Left ventricle myocardium inferior (tissue), 1 donor: ENCODE results near the gene ATF7IP. TPM values are rescaled to one million over a fixed set of nuclear protein-coding genes. Genes with fewer than 3 reads are reported as not detected.

Experiments
- DNase-seq: peaks from one replicate; pipeline ENCODE4 v3.0.0-alpha.2; 2020
- H3K27ac ChIP-seq: fragments of 200-600 bp; replicated peaks from 2 replicates; pipeline ENCODE4 v1.8.0; 2021
- H3K27me3 ChIP-seq: fragments of 200-600 bp; 2 replicates; pipeline ENCODE4 v1.8.0; 2021; ENCODE audit warnings: low read depth
- H3K36me3 ChIP-seq: fragments of 200-600 bp; 2 replicates; pipeline ENCODE4 v1.8.0; 2021
- H3K4me1 ChIP-seq: fragments of 200-600 bp; 2 replicates; pipeline ENCODE4 v1.8.0; 2021
- H3K4me3 ChIP-seq: fragments of 200-600 bp; 2 replicates; pipeline ENCODE4 v1.8.0; 2021; ENCODE audit warnings: mild to moderate bottlenecking, moderate library complexity
- H3K9me3 ChIP-seq: fragments of 200-600 bp; replicated peaks from 2 replicates; pipeline ENCODE4 v1.8.0; 2021
- intact Hi-C: fragments of 100-400 bp; cut with micrococcal nuclease; formaldehyde crosslinking; loops from one replicate; pipeline ENCODE4 v1.11.0; 2022
- total RNA-seq: library from RNA; stranded (reverse); fragmentation: NEBNext Ultra II Directional; extraction: Animal tissue kit (Norgen Biotek cat#: 25700); gene quantifications from one replicate; pipeline ENCODE4 v1.2.1, GENCODE V29; 2021
- TF ChIP-seq, protein P1 (sequence below): fragments of 200-600 bp; IDR thresholded peaks from 2 replicates; pipeline ENCODE4 v1.8.0; 2021; ENCODE audit warnings: antibody characterized with exemption, mild to moderate bottlenecking, borderline replicate concordance
- donor health status: DM: no; HTN: yes; CAD: no; lungs with severe emphysema.

ATF7IP gene
- total RNA-seq, 1 donor from 2014 or later, result 64.3 TPM

DNA sequence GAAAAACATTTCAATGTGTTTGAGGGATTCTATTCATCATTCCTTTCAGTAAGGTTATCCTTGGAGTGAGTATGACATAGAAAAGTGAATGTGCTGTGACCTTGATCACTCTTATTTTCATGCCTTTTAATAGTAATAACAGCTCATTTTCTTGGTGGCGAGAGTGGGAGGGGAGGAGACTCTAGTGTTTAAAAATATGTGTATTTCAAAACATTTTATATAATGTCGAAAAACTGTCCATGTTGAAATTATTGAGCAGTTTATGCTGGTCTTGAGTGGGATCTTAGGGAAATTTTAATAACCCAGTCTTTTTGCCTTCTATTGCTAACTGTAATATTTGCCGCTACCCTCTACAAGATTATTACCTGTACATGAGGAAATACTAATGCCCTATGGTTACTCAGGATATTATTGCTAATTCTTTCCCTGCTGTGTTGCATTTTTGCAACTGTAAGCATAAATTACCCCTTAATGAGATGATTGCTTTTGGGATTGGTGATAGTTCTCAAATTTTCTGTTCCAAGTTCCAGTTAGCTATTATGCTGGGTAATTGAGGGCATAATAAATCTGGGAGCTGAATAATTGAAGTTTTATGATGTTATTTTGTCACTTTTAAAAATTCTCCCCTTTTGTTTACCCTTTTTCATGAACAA is 21.9 kb downstream of the ATF7IP start:
- intact Hi-C loops, result no loop called here
- Histone ChIP-seq H3K9me3 (peaks cover 19% of the 10 kb centered on the region), H3K4me3 (peak overlapping the region; percentile 61), H3K36me3 (peaks cover 14% of the 10 kb centered on the region), H3K27me3 (no peaks in the 10 kb centered on the region), H3K27ac (peak overlapping the region; percentile 24), H3K4me1 (peaks cover 67% of the 10 kb centered on the region)
- DNase-seq, result no peak
- TF ChIP-seq, protein P1, sequence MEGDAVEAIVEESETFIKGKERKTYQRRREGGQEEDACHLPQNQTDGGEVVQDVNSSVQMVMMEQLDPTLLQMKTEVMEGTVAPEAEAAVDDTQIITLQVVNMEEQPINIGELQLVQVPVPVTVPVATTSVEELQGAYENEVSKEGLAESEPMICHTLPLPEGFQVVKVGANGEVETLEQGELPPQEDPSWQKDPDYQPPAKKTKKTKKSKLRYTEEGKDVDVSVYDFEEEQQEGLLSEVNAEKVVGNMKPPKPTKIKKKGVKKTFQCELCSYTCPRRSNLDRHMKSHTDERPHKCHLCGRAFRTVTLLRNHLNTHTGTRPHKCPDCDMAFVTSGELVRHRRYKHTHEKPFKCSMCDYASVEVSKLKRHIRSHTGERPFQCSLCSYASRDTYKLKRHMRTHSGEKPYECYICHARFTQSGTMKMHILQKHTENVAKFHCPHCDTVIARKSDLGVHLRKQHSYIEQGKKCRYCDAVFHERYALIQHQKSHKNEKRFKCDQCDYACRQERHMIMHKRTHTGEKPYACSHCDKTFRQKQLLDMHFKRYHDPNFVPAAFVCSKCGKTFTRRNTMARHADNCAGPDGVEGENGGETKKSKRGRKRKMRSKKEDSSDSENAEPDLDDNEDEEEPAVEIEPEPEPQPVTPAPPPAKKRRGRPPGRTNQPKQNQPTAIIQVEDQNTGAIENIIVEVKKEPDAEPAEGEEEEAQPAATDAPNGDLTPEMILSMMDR, result no peak

- Histone ChIP-seq H3K36me3 (peaks cover 14% of the 10 kb centered on the region), H3K9me3 (peaks cover 19% of the 10 kb centered on the region), H3K27ac (peak overlapping the region; percentile 43), H3K4me1 (peaks cover 68% of the 10 kb centered on the region), H3K27me3 (no peaks in the 10 kb centered on the region), H3K4me3 (peak overlapping the region; percentile 2)
- DNase-seq, result no peak
- intact Hi-C loops, result no loop called here
- TF ChIP-seq, protein P1, result no peak
Observed at GRCh38 chr12:14390449-14390848, 25.0 kb downstream of the ATF7IP start.

DNA sequence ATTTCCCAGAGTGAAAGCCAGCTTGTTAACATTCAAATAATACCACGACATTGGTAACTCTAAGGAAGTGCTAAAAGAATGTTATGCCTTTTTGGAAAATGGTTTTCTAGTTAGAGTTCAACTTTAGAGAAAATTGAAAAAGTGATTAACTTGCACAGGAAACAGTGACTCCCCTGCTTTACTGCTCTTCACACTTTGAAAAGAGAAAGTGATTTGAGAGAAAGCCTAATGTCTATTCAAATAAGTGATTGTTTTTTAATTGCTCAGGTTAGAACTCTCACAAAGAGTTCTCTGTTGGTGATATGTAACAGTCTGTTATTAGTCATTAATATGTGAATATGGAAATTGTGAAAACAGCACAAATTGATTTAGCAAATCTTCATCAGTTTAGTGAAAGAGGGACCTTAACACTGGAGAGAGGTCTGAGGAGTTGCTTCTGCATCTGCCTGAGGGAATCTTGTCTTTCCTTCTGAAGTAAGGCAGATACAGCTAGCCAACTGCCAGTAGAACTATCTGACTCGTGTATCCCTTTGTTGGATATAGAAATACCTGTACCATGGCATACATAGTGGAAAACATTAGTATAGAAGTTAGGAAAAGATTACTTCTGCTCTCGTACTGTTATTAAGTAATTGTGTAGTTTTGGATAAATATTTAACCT is 25.5 kb downstream of the ATF7IP start:
- intact Hi-C loops, result no loop called here
- H3K27ac ChIP-seq, result peak overlapping the region; percentile 43
- peaks cover 68% of the 10 kb centered on the region for H3K4me1 ChIP-seq
- peak overlapping the region; percentile 2 for H3K4me3 ChIP-seq
- H3K9me3 ChIP-seq, result peaks cover 17% of the 10 kb centered on the region
- TF ChIP-seq, protein P1, result no peak
- DNase-seq, result no peak
- H3K36me3 ChIP-seq, result peaks cover 14% of the 10 kb centered on the region
- H3K27me3 ChIP-seq, result no peaks in the 10 kb centered on the region

DNA sequence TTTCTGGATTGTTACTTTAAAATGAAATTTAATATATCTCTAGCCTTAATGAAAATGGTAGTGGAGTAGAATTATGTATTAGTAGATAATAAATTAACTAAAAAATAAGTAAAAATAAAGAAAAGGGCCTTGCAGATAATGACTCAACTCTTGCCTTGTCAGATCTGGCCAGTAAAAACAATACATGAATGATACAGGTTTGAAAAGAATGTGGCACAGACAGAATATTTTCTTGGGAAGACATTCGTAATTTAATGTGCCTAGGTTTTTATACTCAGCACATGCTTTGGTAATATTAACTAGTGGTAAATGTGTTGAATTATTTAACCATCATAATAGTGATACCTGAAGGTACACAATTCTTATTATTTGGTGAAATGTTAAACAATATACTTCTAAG is 28.3 kb downstream of the ATF7IP start:
- TF ChIP-seq, protein P1, result no peak
- Histone ChIP-seq H3K4me1 (peaks cover 60% of the 10 kb centered on the region), H3K27ac (peak overlapping the region; percentile 68), H3K9me3 (peaks cover 6% of the 10 kb centered on the region), H3K36me3 (peaks cover 6% of the 10 kb centered on the region), H3K4me3 (peak overlapping the region; percentile 51), H3K27me3 (no peaks in the 10 kb centered on the region)
- no peak for DNase-seq
- intact Hi-C loops, result no loop called here

GRCh38 chr12:14394317-14395073 is 29.0 kb downstream of the ATF7IP start:
- TF ChIP-seq, protein P1, result peak; percentile 44
- Histone ChIP-seq H3K9me3 (peaks cover 14% of the 10 kb centered on the region), H3K4me3 (peak overlapping the region; percentile 51), H3K27me3 (no peaks in the 10 kb centered on the region), H3K27ac (peak overlapping the region; percentile 68), H3K36me3 (peaks cover 6% of the 10 kb centered on the region), H3K4me1 (peaks cover 60% of the 10 kb centered on the region)
- intact Hi-C loops, result no loop called here
- no peak for DNase-seq
